Gastroesophageal sphincter (tissue), 4 donors: ENCODE data around the gene NPSR1. TPM values are rescaled to one million over a fixed set of nuclear protein-coding genes. Genes with fewer than 3 reads are reported as not detected.

ENCODE experiments used
- ATAC-seq: fragments of 150-250 bp; one replicate; pipeline ENCODE4 v1.9.1; 2016; ENCODE audit warnings: mild to moderate bottlenecking, moderate library complexity
- H3K27ac ChIP-seq, 4 donors: fragments of 200-600 bp; sonication (generic) in 3 of 4; 1 replicate in 3 of 4; 2 replicates in 1 of 4; pipeline ENCODE4 v1.5.1; 2016 to 2019
- H3K27me3 ChIP-seq: fragments of 200-600 bp; sonication (generic); one replicate; pipeline ENCODE4 v1.5.1; 2019
- H3K36me3 ChIP-seq, 2 donors: fragments of 200-600 bp; sonication (generic); one replicate each; pipeline ENCODE4 v1.5.1; 2019; ENCODE audit warnings: control low read depth in 1 of 2
- H3K4me1 ChIP-seq, 3 donors: fragments of 200-600 bp; sonication (generic); 1 replicate in 2 of 3; 2 replicates in 1 of 3; pipeline ENCODE4 v1.5.1; 2016 to 2019; ENCODE audit warnings: control low read depth in 2 of 3
- H3K4me3 ChIP-seq, 2 donors: fragments of 200-600 bp; sonication (generic); one replicate each; pipeline ENCODE4 v1.5.1; 2019; ENCODE audit warnings: mild to moderate bottlenecking in 1 of 2, moderate library complexity in 1 of 2
- H3K9me3 ChIP-seq, 3 donors: fragments of 200-600 bp; sonication (generic); one replicate each; pipeline ENCODE4 v1.5.1; 2017 to 2019; ENCODE audit warnings: control low read depth in 2 of 3
- EP300 ChIP-seq: sonication (generic); formaldehyde crosslinking; IDR thresholded peaks from one replicate; pipeline ENCODE4 v1.6.1; 2017; ENCODE audit warnings: antibody characterized with exemption, mild to moderate bottlenecking
- POLR2A ChIP-seq, 2 donors: fragments of 450-650 bp; IDR thresholded peaks; one replicate each; pipeline ENCODE4 v1.6.1; 2017; ENCODE audit warnings: antibody characterized with exemption in 2 of 2, mild to moderate bottlenecking in 2 of 2, moderate library complexity in 1 of 2
- POLR2AphosphoS5 ChIP-seq: sonication (generic); formaldehyde crosslinking; IDR thresholded peaks from one replicate; pipeline ENCODE4 v1.6.1; 2017; ENCODE audit warnings: antibody characterized with exemption
- WGBS, 2 donors: methylation state at CpG; one replicate each; pipeline ENCODE4 v1.1.5; 2018; ENCODE audit warnings: low coverage in 1 of 2; 5-methylcytosine and 5-hydroxymethylcytosine counted together
- small RNA-seq, 4 donors: library from RNA; depleted of rRNA; stranded (forward); fragments of <200 nt; gene quantifications; one replicate each; pipeline ENCODE3, GENCODE V24; 2016
- total RNA-seq, 4 donors: library from RNA; depleted of rRNA; stranded (reverse); fragments of >200 nt; gene quantifications; one replicate each; pipeline ENCODE4 v1.1.0, GENCODE V29; 2016
- TF ChIP-seq, protein P1 (sequence below), 4 experiments: fragments of 200-600 bp in 2 of 4; fragments of 450-650 bp in 2 of 4; sonication (generic) in 1 of 4; IDR thresholded peaks; one replicate each; pipeline ENCODE4 v1.5.1; 2017 to 2019; ENCODE audit warnings: antibody characterized with exemption in 4 of 4, mild to moderate bottlenecking in 2 of 4, moderate library complexity in 2 of 4

The NPSR1 gene
- total RNA-seq, 4 donors from 2014 or later, result not detected

- peaks cover 0 to 28% (median 0%) of the 10 kb centered on the region in 3 donors for H3K9me3 ChIP-seq
- no peak overlapping the region for H3K4me3 ChIP-seq
- H3K36me3 ChIP-seq, result no peaks in the 10 kb centered on the region
- no peak overlapping the region for H3K27ac ChIP-seq
- TF ChIP-seq, protein P1, sequence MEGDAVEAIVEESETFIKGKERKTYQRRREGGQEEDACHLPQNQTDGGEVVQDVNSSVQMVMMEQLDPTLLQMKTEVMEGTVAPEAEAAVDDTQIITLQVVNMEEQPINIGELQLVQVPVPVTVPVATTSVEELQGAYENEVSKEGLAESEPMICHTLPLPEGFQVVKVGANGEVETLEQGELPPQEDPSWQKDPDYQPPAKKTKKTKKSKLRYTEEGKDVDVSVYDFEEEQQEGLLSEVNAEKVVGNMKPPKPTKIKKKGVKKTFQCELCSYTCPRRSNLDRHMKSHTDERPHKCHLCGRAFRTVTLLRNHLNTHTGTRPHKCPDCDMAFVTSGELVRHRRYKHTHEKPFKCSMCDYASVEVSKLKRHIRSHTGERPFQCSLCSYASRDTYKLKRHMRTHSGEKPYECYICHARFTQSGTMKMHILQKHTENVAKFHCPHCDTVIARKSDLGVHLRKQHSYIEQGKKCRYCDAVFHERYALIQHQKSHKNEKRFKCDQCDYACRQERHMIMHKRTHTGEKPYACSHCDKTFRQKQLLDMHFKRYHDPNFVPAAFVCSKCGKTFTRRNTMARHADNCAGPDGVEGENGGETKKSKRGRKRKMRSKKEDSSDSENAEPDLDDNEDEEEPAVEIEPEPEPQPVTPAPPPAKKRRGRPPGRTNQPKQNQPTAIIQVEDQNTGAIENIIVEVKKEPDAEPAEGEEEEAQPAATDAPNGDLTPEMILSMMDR (IDR thresholded peaks at IDR 0.05), result no peak
- TF ChIP-seq POLR2AphosphoS5 (no peak), POLR2A (IDR thresholded peaks at IDR 0.05) (no peak), EP300 (no peak)
- no peaks in the 10 kb centered on the region for H3K4me1 ChIP-seq
- H3K27me3 ChIP-seq, result no peaks in the 10 kb centered on the region
- no peak for ATAC-seq
Measured at GRCh38 chr7:34886856-34887255, 228.8 kb downstream of the NPSR1 start.

DNA sequence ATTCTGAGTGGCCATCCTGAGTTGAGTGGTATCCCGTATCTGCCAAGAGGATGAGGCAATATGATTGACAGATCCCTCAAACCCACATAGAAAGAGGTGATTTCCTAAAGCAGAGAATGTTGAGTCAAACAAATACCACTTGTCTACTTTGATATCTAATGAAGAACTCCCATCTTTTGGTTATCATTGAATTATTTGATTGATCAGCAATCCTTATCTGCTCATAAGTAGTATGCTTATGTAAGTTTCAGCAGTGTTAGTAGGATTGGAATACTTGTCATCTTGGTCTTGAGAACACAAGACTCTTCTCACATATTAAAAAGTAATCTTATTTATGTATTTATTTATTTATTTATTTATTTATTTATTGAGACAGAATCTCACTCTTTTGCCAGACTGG lies 231.9 kb downstream of the NPSR1 start:
- Histone ChIP-seq H3K27me3 (no peaks in the 10 kb centered on the region), H3K4me1 (no peaks in the 10 kb centered on the region), H3K9me3 (peaks cover 0 to 10% (median 0%) of the 10 kb centered on the region in 3 donors), H3K36me3 (no peaks in the 10 kb centered on the region), H3K4me3 (no peak overlapping the region), H3K27ac (no peak overlapping the region)
- no peak for ATAC-seq
- 79 to 83% methylated on average over 1 of the region's 1 CpG for WGBS, 2 donors
- TF ChIP-seq, protein P1 (IDR thresholded peaks at IDR 0.05), result no peak
- TF ChIP-seq EP300, result no peak
- no peak for TF ChIP-seq POLR2A (IDR thresholded peaks at IDR 0.05)
- no peak for TF ChIP-seq POLR2AphosphoS5

DNA sequence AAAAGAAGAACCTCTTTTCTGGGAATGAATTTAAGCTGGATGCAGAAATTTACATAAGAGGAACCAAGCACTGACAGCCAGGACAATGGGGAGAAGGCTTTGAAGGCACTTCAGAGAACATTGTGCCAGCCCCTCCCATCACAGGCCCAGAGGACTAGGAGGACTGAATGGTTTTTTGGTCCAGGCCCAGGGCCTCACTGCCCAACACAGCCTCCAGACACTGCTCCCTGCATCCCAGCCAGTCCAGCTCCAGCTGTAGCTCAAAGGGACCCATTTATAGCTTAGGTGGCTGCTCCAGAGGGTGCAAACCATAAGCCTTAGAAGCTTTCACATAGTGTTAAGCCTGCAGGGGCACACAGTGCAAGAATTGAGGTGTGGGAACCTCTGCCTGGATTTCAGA lies 237.2 kb downstream of the NPSR1 start:
- no peak for ATAC-seq
- peaks cover 0 to 15% (median 0%) of the 10 kb centered on the region in 3 donors for H3K9me3 ChIP-seq

More for the DNA sequence above, 237.2 kb downstream of the NPSR1 start:
- H3K27me3 ChIP-seq, result no peaks in the 10 kb centered on the region
- no peaks in the 10 kb centered on the region for H3K4me1 ChIP-seq
- no peaks in the 10 kb centered on the region for H3K36me3 ChIP-seq
- H3K27ac ChIP-seq, result no peak overlapping the region
- no peak overlapping the region for H3K4me3 ChIP-seq
- no peak for TF ChIP-seq EP300
- TF ChIP-seq POLR2AphosphoS5, result no peak
- TF ChIP-seq POLR2A (IDR thresholded peaks at IDR 0.05), result no peak
- TF ChIP-seq, protein P1 (IDR thresholded peaks at IDR 0.05), result no peak

Small RNAs within 50 kb of the gene (small RNA-seq; reads per million reads assigned to genes)
- 0 reads per million in 4 donors for gene RF00322
- gene RN7SL132P, result 0 reads per million in 4 donors
